Measurements from ENCODE around the gene MYO3B.

MYO3B gene

GRCh38 chr2:170454471-170455372, 276.8 kb downstream of the MYO3B start:
- no peak for TF ChIP-seq CTCF (IDR thresholded peaks at IDR 0.05; ENCODE audit: insufficient read depth, low read length, poor library complexity, severe bottlenecking)
- no peak for DNase-seq (ENCODE audit: extremely low read depth, insufficient read length)
- Histone ChIP-seq H3K27me3 (replicated peaks; ENCODE audit: control insufficient read depth, insufficient read depth, low read length) (no peaks in the 10 kb centered on the region), H3K4me3 (replicated peaks; ENCODE audit: low read depth, low read length) (no peak overlapping the region), H3K36me3 (ENCODE audit: control insufficient read depth, insufficient read depth, low read length) (no peaks in the 10 kb centered on the region)

- no peaks in the 10 kb centered on the region for H3K36me3 ChIP-seq (ENCODE audit: control insufficient read depth, insufficient read depth, low read length)
- no peak overlapping the region for H3K4me3 ChIP-seq (replicated peaks; ENCODE audit: low read depth, low read length)
- no peak for TF ChIP-seq CTCF (IDR thresholded peaks at IDR 0.05; ENCODE audit: insufficient read depth, low read length, poor library complexity, severe bottlenecking)
- no peak for DNase-seq (ENCODE audit: extremely low read depth, insufficient read length)
- no peaks in the 10 kb centered on the region for H3K27me3 ChIP-seq (replicated peaks; ENCODE audit: control insufficient read depth, insufficient read depth, low read length)
Measured at GRCh38 chr2:170455617-170456426, 277.9 kb downstream of the MYO3B start.

- TF ChIP-seq CTCF (IDR thresholded peaks at IDR 0.05; ENCODE audit: insufficient read depth, low read length, poor library complexity, severe bottlenecking) = no peak
- no peaks in the 10 kb centered on the region for H3K36me3 ChIP-seq (ENCODE audit: control insufficient read depth, insufficient read depth, low read length)
Measured at GRCh38 chr2:170456914-170457313, 279.0 kb downstream of the MYO3B start.

GRCh38 chr2:170457742-170458141, 279.8 kb downstream of the MYO3B start:
- no peak for TF ChIP-seq CTCF (IDR thresholded peaks at IDR 0.05; ENCODE audit: insufficient read depth, low read length, poor library complexity, severe bottlenecking)
- no peak overlapping the region for H3K4me3 ChIP-seq (replicated peaks; ENCODE audit: low read depth, low read length)
- no peaks in the 10 kb centered on the region for H3K36me3 ChIP-seq (ENCODE audit: control insufficient read depth, insufficient read depth, low read length)
- DNase-seq (ENCODE audit: extremely low read depth, insufficient read length) = no peak
- no peaks in the 10 kb centered on the region for H3K27me3 ChIP-seq (replicated peaks; ENCODE audit: control insufficient read depth, insufficient read depth, low read length)

More at GRCh38 chr2:170456914-170457313, 279.0 kb downstream of the MYO3B start:
- Histone ChIP-seq H3K4me3 (replicated peaks; ENCODE audit: low read depth, low read length) (no peak overlapping the region), H3K27me3 (replicated peaks; ENCODE audit: control insufficient read depth, insufficient read depth, low read length) (no peaks in the 10 kb centered on the region)
- no peak for DNase-seq (ENCODE audit: extremely low read depth, insufficient read length)

- H3K4me3 ChIP-seq (replicated peaks; ENCODE audit: low read depth, low read length) = no peak overlapping the region
- H3K27me3 ChIP-seq (replicated peaks; ENCODE audit: control insufficient read depth, insufficient read depth, low read length) = no peaks in the 10 kb centered on the region
- H3K36me3 ChIP-seq (ENCODE audit: control insufficient read depth, insufficient read depth, low read length) = no peaks in the 10 kb centered on the region
- TF ChIP-seq CTCF (IDR thresholded peaks at IDR 0.05; ENCODE audit: insufficient read depth, low read length, poor library complexity, severe bottlenecking) = no peak
- DNase-seq (ENCODE audit: extremely low read depth, insufficient read length) = no peak
Measured at GRCh38 chr2:170461889-170462288, 283.9 kb downstream of the MYO3B start.
